Trophoblast cell (in vitro differentiated cells and primary cell): ENCODE data around the gene ETV6.
A peak's percentile ranks its signal among the peaks of the same experiment; 100 is the strongest.

Experiments used
- DNase-seq, 2 donors: peaks; one replicate each; pipeline ENCODE4 v3.0.0-alpha.2; 2016
- H2AFZ ChIP-seq: 2 replicates; pipeline ENCODE4 v1.6.1; 2013; ENCODE audit warnings: low read length, moderate library complexity, mild to moderate bottlenecking; ENCODE audit not compliant: insufficient read depth, poor library complexity
- H2AK5ac ChIP-seq: 2 replicates; pipeline ENCODE4 v1.6.1; 2013; ENCODE audit warnings: mild to moderate bottlenecking, low read length
- H2BK120ac ChIP-seq: 2 replicates; pipeline ENCODE4 v1.6.1; 2013; ENCODE audit warnings: low read length, mild to moderate bottlenecking, moderate library complexity; ENCODE audit not compliant: insufficient read depth, poor library complexity
- H2BK12ac ChIP-seq: 2 replicates; pipeline ENCODE4 v1.6.1; 2013; ENCODE audit warnings: mild to moderate bottlenecking, low read length, moderate library complexity
- H2BK5ac ChIP-seq: 2 replicates; pipeline ENCODE4 v1.6.1; 2013; ENCODE audit warnings: low read length, low read depth, moderate library complexity, mild to moderate bottlenecking; ENCODE audit not compliant: poor library complexity
- H3K14ac ChIP-seq: 2 replicates; pipeline ENCODE4 v1.6.1; 2013; ENCODE audit warnings: mild to moderate bottlenecking, low read length
- H3K18ac ChIP-seq: 2 replicates; pipeline ENCODE4 v1.6.1; 2013; ENCODE audit warnings: mild to moderate bottlenecking, low read length
- H3K23ac ChIP-seq: 2 replicates; pipeline ENCODE4 v1.6.1; 2013; ENCODE audit warnings: low read length
- H3K27ac ChIP-seq: 2 replicates; pipeline ENCODE4 v1.5.1; 2013; ENCODE audit warnings: low read depth, mild to moderate bottlenecking, inconsistent platforms, low read length, moderate library complexity
- H3K27me3 ChIP-seq: 2 replicates; pipeline ENCODE4 v1.6.1; 2013; ENCODE audit warnings: inconsistent platforms, mild to moderate bottlenecking, low read length, moderate library complexity; ENCODE audit not compliant: insufficient read depth
- H3K36me3 ChIP-seq, 2 experiments: 1 replicate in 1 of 2; 2 replicates in 1 of 2; pipeline ENCODE4 v1.6.1; 2013; ENCODE audit warnings: low read length in 2 of 2, mild to moderate bottlenecking in 2 of 2, moderate library complexity in 1 of 2; ENCODE audit not compliant: insufficient read depth in 2 of 2, control insufficient read depth in 1 of 2
- H3K4ac ChIP-seq: 2 replicates; pipeline ENCODE4 v1.6.1; 2013; ENCODE audit warnings: low read depth, mild to moderate bottlenecking, low read length, moderate library complexity
- H3K4me1 ChIP-seq, 2 experiments: 1 replicate in 1 of 2; 2 replicates in 1 of 2; pipeline ENCODE4 v1.6.1; 2013; ENCODE audit warnings: low read length in 2 of 2, mild to moderate bottlenecking in 2 of 2, moderate library complexity in 1 of 2; ENCODE audit not compliant: insufficient read depth in 2 of 2, control insufficient read depth in 1 of 2
- H3K4me2 ChIP-seq: 2 replicates; pipeline ENCODE4 v1.6.1; 2013; ENCODE audit warnings: inconsistent platforms, mild to moderate bottlenecking, low read length, moderate library complexity
- H3K4me3 ChIP-seq: 2 replicates; pipeline ENCODE4 v1.5.1; 2013; ENCODE audit warnings: mild to moderate bottlenecking, low read depth, low read length, inconsistent platforms
- H3K79me1 ChIP-seq: one replicate; pipeline ENCODE4 v1.6.1; 2013; ENCODE audit warnings: low read length
- H3K79me2 ChIP-seq: 2 replicates; pipeline ENCODE4 v1.6.1; 2013; ENCODE audit warnings: low read length, mild to moderate bottlenecking; ENCODE audit not compliant: control insufficient read depth, insufficient read depth, poor library complexity
- H3K9ac ChIP-seq: 2 replicates; pipeline ENCODE4 v1.6.1; 2013; ENCODE audit warnings: mild to moderate bottlenecking, low read length
- H3K9me3 ChIP-seq: 2 replicates; pipeline ENCODE4 v1.6.1; 2013; ENCODE audit warnings: low read depth, mild to moderate bottlenecking, control low read depth, inconsistent platforms, low read length; ENCODE audit not compliant: insufficient read depth
- H4K12ac ChIP-seq: 2 replicates; pipeline ENCODE4 v1.6.1; 2013; ENCODE audit warnings: low read depth, mild to moderate bottlenecking, low read length, moderate library complexity
- H4K8ac ChIP-seq: 2 replicates; pipeline ENCODE4 v1.6.1; 2013; ENCODE audit warnings: low read depth, mild to moderate bottlenecking, low read length, moderate library complexity
- H4K91ac ChIP-seq: one replicate; pipeline ENCODE4 v1.6.1; 2013; ENCODE audit warnings: low read depth, mild to moderate bottlenecking, low read length, moderate library complexity
- WGBS: extraction: QIAGEN DNeasy Blood & Tissue Kit; methylation state at CpG from one replicate; pipeline ENCODE4 v1.1.7; 2013; ENCODE audit warnings: missing lambda C conversion rate; ENCODE audit not compliant: insufficient read length, insufficient coverage; ENCODE audit errors: extremely low coverage; 5-methylcytosine and 5-hydroxymethylcytosine counted together

ETV6 gene

GRCh38 chr12:11650286-11651281 is 1.1 kb downstream of the ETV6 start:
- WGBS, result no CpG with 5 or more reads among the region's 25 CpGs
- no peak overlapping the region for H3K23ac ChIP-seq
- H2AFZ ChIP-seq, result peak overlapping the region; percentile 10
- H3K9me3 ChIP-seq, result no peaks in the 10 kb centered on the region
- peak overlapping the region; percentile 95 for H4K91ac ChIP-seq
- peak overlapping the region; percentile 59 for H2BK120ac ChIP-seq
- H4K12ac ChIP-seq, result no peak overlapping the region
- peaks cover 8% of the 10 kb centered on the region for H3K79me2 ChIP-seq
- H3K36me3 ChIP-seq, result no peaks in the 10 kb centered on the region
- no peaks in the 10 kb centered on the region for H3K27me3 ChIP-seq
- H3K27ac ChIP-seq, result peak overlapping the region; percentile 98
- peak overlapping the region; percentile 79 for H3K9ac ChIP-seq
- H3K4me3 ChIP-seq, result peak overlapping the region; percentile 83
- peaks cover 9 to 16% of the 10 kb centered on the region in 2 experiments for H3K4me1 ChIP-seq
- peak overlapping the region; percentile 79 for H2BK12ac ChIP-seq
- no peak overlapping the region for H2AK5ac ChIP-seq
- peak overlapping the region; percentile 36 for H4K8ac ChIP-seq
- peak overlapping the region; percentile 65 for H3K4me2 ChIP-seq
- peak overlapping the region; percentile 80 for H3K18ac ChIP-seq
- H3K4ac ChIP-seq, result peak overlapping the region; percentile 78
- peak overlapping the region; percentile 83 for H3K14ac ChIP-seq
- H2BK5ac ChIP-seq, result peak overlapping the region; percentile 81
- peak in 1 of 2 donors; percentile 37 for DNase-seq
- H3K79me1 ChIP-seq, result peaks cover 17% of the 10 kb centered on the region

DNA sequence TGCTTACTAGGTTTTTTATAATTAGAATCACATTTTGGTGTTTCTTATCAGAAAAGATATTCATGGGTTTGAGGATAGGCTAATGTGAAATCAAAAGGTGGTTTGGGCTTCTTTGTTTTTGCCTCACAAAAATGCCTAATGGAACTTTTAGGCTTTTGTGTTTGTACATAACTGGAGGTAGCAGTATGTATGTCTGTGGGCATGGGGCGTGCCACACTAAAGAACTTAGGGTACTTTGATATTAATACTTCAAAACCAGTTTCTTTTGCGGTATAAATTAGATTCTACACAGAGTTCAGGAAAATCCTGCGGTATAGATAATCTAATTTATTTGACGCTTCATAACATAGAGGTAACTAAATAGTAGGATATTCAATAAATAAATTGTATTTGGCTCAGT is 1.9 kb downstream of the ETV6 start:
- Histone ChIP-seq H3K9me3 (no peaks in the 10 kb centered on the region), H3K4me3 (no peak overlapping the region), H3K27ac (no peak overlapping the region), H3K18ac (no peak overlapping the region), H4K8ac (no peak overlapping the region), H4K12ac (no peak overlapping the region), H3K79me1 (peaks cover 20% of the 10 kb centered on the region), H2AFZ (no peak overlapping the region), H3K4me2 (peak overlapping the region; percentile 65), H2AK5ac (no peak overlapping the region), H2BK12ac (no peak overlapping the region), H3K9ac (no peak overlapping the region), H3K23ac (no peak overlapping the region), H3K4ac (no peak overlapping the region), H3K14ac (no peak overlapping the region), H4K91ac (no peak overlapping the region), H3K4me1 (peaks cover 13 to 20% of the 10 kb centered on the region in 2 experiments), H3K79me2 (peaks cover 8% of the 10 kb centered on the region), H2BK5ac (no peak overlapping the region), H3K27me3 (no peaks in the 10 kb centered on the region), H3K36me3 (no peaks in the 10 kb centered on the region), H2BK120ac (no peak overlapping the region)
- no CpG with 5 or more reads among the region's 4 CpGs for WGBS
- no peak for DNase-seq

DNA sequence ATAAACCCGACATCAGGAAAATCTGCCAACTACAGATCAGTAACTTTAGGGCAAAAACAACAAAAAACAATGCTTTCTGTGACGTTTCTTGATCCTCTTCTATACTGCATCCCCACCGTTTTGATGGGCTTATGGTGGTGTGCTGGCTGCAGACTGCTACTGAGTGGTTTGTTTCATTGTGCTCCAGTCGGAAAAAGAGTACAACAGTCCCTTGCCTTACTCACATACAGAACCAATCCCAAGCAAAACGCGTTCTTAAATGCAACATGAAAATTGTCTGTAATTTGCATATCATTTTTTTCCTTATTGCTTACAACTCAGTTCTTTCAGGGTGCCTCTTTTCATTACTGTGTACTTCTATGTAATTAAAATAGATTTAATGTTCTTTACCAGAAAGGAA is 2.3 kb downstream of the ETV6 start:
- no peak overlapping the region for H3K23ac ChIP-seq
- no CpG with 5 or more reads among the region's 6 CpGs for WGBS

DNA sequence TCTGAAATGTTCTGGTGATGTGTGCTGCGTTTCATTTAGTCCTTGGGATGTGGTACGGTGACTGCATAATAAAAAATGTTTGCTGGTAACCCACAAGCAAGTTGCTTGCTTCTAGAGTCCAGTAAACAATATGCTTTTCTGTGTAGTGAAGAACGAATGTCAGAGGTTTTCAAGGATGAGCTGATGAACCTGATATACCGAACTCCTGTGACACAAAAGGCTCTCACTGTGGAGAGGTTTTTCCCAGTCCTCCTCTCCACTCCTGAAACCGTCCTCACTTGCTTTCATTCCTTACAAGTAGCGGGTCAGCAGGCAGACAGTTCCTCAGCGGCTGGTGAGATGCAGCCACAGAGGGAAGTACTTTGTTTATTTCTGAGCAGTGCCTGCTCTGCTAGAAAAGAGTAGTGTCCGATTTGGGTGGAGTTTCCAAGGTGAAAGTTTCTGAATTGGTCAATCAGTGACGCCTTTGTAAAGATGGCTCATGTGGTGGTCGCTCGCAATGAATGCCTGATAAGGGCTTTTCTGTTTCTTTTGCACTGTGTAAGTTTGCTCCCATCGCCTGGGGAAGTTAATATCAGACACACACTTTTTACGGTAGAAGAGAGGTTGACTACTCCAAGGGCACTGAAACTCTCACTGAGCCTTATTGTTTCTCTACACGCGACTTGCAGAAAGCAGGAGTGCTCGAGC is 3.0 kb downstream of the ETV6 start:
- Histone ChIP-seq H3K4ac (no peak overlapping the region), H3K23ac (no peak overlapping the region), H2BK120ac (no peak overlapping the region), H2AK5ac (no peak overlapping the region), H3K18ac (no peak overlapping the region), H4K91ac (no peak overlapping the region), H4K8ac (no peak overlapping the region), H2AFZ (no peak overlapping the region), H3K36me3 (no peaks in the 10 kb centered on the region), H3K4me1 (peaks cover 15 to 23% of the 10 kb centered on the region in 2 experiments), H2BK5ac (no peak overlapping the region), H2BK12ac (no peak overlapping the region), H3K4me3 (no peak overlapping the region), H3K9me3 (no peaks in the 10 kb centered on the region), H3K9ac (no peak overlapping the region), H3K79me1 (peaks cover 21% of the 10 kb centered on the region), H3K79me2 (peaks cover 8% of the 10 kb centered on the region), H4K12ac (no peak overlapping the region), H3K27ac (no peak overlapping the region), H3K14ac (no peak overlapping the region), H3K4me2 (peak overlapping the region; percentile 26), H3K27me3 (no peaks in the 10 kb centered on the region)
- WGBS, result no CpG with 5 or more reads among the region's 16 CpGs
- peak; percentile 17 to 33 for DNase-seq

More for the DNA sequence above, 2.3 kb downstream of the ETV6 start:
- Histone ChIP-seq H3K27ac (no peak overlapping the region), H2AFZ (no peak overlapping the region), H3K18ac (no peak overlapping the region), H2BK5ac (no peak overlapping the region), H4K8ac (no peak overlapping the region), H3K9ac (no peak overlapping the region), H4K12ac (no peak overlapping the region), H3K27me3 (no peaks in the 10 kb centered on the region), H3K4ac (no peak overlapping the region), H3K14ac (no peak overlapping the region), H2BK120ac (no peak overlapping the region), H4K91ac (no peak overlapping the region), H3K4me3 (no peak overlapping the region), H2AK5ac (no peak overlapping the region), H3K4me2 (peak overlapping the region; percentile 38), H3K9me3 (no peaks in the 10 kb centered on the region), H3K4me1 (peaks cover 15 to 22% of the 10 kb centered on the region in 2 experiments), H3K36me3 (no peaks in the 10 kb centered on the region), H2BK12ac (no peak overlapping the region), H3K79me1 (peaks cover 20% of the 10 kb centered on the region), H3K79me2 (peaks cover 8% of the 10 kb centered on the region)
- DNase-seq, result no peak
